IMR-90 (cell line): ENCODE results near the gene ZNF48. TPM values are rescaled to one million over a fixed set of nuclear protein-coding genes. Genes with fewer than 3 reads are reported as not detected.

ENCODE experiments used
- ATAC-seq: fragments of 200-7000 bp; cut with Tn5 transposase; 2 replicates; pipeline ENCODE4 v1.9.1; 2020; ENCODE audit warnings: low read depth, mild to moderate bottlenecking, moderate library complexity
- BruUV-seq: library from RNA; stranded (reverse); fragments of 400-500 nt; replicated peaks from 2 replicates; lab custom pipeline; 2021; lab: Mats Ljungman, UMichigan
- CTCF ChIA-PET: fragments of 300-600 bp; formaldehyde crosslinking; extraction: SDS; loops from one replicate; lab custom pipeline; 2021; ENCODE audit warnings: antibody characterized with exemption; lab: Yijun Ruan, JAX
- POLR2A ChIA-PET: fragments of 300-600 bp; sonication (Branson Sonifier 250); formaldehyde crosslinking; loops from one replicate; lab custom pipeline; 2022; ENCODE audit warnings: antibody characterized with exemption; ENCODE audit not compliant: unreplicated experiment; lab: Charles Lee
- DNase-seq: peaks from one replicate; pipeline ENCODE4 v3.0.0; 2013
- H2AFZ ChIP-seq: replicated peaks from 2 replicates; pipeline ENCODE3; 2013; ENCODE audit warnings: low read length, mild to moderate bottlenecking; ENCODE audit not compliant: poor library complexity
- H2AK5ac ChIP-seq: 2 replicates; pipeline ENCODE4 v1.6.1; 2013; ENCODE audit warnings: low read depth, low read length, inconsistent platforms
- H2AK9ac ChIP-seq: replicated peaks from 2 replicates; pipeline ENCODE3; 2013; ENCODE audit warnings: mild to moderate bottlenecking, low read depth, low read length, moderate library complexity; ENCODE audit not compliant: poor library complexity
- H2BK120ac ChIP-seq: 2 replicates; pipeline ENCODE4 v1.6.1; 2013; ENCODE audit warnings: low read depth, low read length, inconsistent platforms
- H2BK15ac ChIP-seq: 3 replicates; pipeline ENCODE4 v1.6.1; 2013; ENCODE audit warnings: low read depth, low read length, inconsistent platforms
- H2BK20ac ChIP-seq: 2 replicates; pipeline ENCODE4 v1.6.1; 2013; ENCODE audit warnings: low read depth, mild to moderate bottlenecking, inconsistent platforms, low read length, moderate library complexity
- H2BK5ac ChIP-seq: 2 replicates; pipeline ENCODE4 v1.6.1; 2013; ENCODE audit warnings: mild to moderate bottlenecking, low read depth, low read length, inconsistent platforms; ENCODE audit not compliant: poor library complexity, severe bottlenecking
- H3K14ac ChIP-seq: replicated peaks from 2 replicates; pipeline ENCODE4 v1.6.1; 2013; ENCODE audit warnings: low read depth, low read length, inconsistent platforms
- H3K18ac ChIP-seq: 2 replicates; pipeline ENCODE4 v1.6.1; 2013; ENCODE audit warnings: low read depth, low read length, control low read depth
- H3K23ac ChIP-seq: 2 replicates; pipeline ENCODE4 v1.6.1; 2013; ENCODE audit warnings: low read depth, low read length, inconsistent platforms
- H3K27ac ChIP-seq: 2 replicates; pipeline ENCODE4 v1.5.1; 2013; ENCODE audit warnings: mild to moderate bottlenecking, control low read depth, low read length; ENCODE audit not compliant: insufficient read depth
- H3K27me3 ChIP-seq: 2 replicates; pipeline ENCODE4 v1.6.1; 2013; ENCODE audit warnings: low read length; ENCODE audit not compliant: control insufficient read depth, insufficient read depth
- H3K36me3 ChIP-seq: 2 replicates; pipeline ENCODE4 v1.6.1; 2013; ENCODE audit warnings: low read length, mixed read lengths; ENCODE audit not compliant: control insufficient read depth, insufficient read depth
- H3K4ac ChIP-seq: 2 replicates; pipeline ENCODE4 v1.6.1; 2013; ENCODE audit warnings: low read depth, low read length, inconsistent platforms
- H3K4me1 ChIP-seq: 2 replicates; pipeline ENCODE4 v1.6.1; 2013; ENCODE audit warnings: low read length, mixed read lengths; ENCODE audit not compliant: control insufficient read depth, insufficient read depth
- H3K4me2 ChIP-seq: 2 replicates; pipeline ENCODE4 v1.6.1; 2013; ENCODE audit warnings: low read depth, mild to moderate bottlenecking, control low read depth, low read length, moderate library complexity
- H3K4me3 ChIP-seq: 2 replicates; pipeline ENCODE4 v1.5.1; 2013; ENCODE audit warnings: low read depth, mild to moderate bottlenecking, control low read depth, low read length, moderate library complexity; ENCODE audit not compliant: insufficient read depth
- H3K56ac ChIP-seq: 2 replicates; pipeline ENCODE4 v1.6.1; 2013; ENCODE audit warnings: low read length, inconsistent platforms; ENCODE audit not compliant: insufficient read depth; ENCODE audit errors: extremely low read depth
- H3K79me1 ChIP-seq, 2 experiments: 2 replicates each; pipeline ENCODE4 v1.6.1; 2013; ENCODE audit warnings: low read length in 2 of 2, inconsistent platforms in 1 of 2, low read depth in 1 of 2
- H3K9ac ChIP-seq: 2 replicates; pipeline ENCODE4 v1.6.1; 2013; ENCODE audit warnings: low read depth, low read length, control low read depth
- H3K9me1 ChIP-seq: 2 replicates; pipeline ENCODE4 v1.6.1; 2013; ENCODE audit warnings: low read length, inconsistent platforms; ENCODE audit not compliant: insufficient read depth
- H3K9me3 ChIP-seq: 2 replicates; pipeline ENCODE4 v1.6.1; 2013; ENCODE audit warnings: low read length; ENCODE audit not compliant: control insufficient read depth, insufficient read depth
- H4K20me1 ChIP-seq: 2 replicates; pipeline ENCODE4 v1.6.1; 2013; ENCODE audit warnings: low read length, inconsistent platforms; ENCODE audit not compliant: insufficient read depth
- H4K5ac ChIP-seq: 2 replicates; pipeline ENCODE4 v1.6.1; 2013; ENCODE audit warnings: mild to moderate bottlenecking, low read depth, low read length, control low read depth
- H4K8ac ChIP-seq, 2 experiments: 2 replicates each; pipeline ENCODE4 v1.6.1; 2013; ENCODE audit warnings: low read depth in 2 of 2, low read length in 2 of 2, control low read depth in 1 of 2, inconsistent platforms in 1 of 2
- H4K91ac ChIP-seq: 2 replicates; pipeline ENCODE4 v1.6.1; 2013; ENCODE audit warnings: low read depth, low read length, inconsistent platforms; ENCODE audit not compliant: insufficient read depth
- BHLHE40 ChIP-seq: fragments of 150-350 bp; IDR thresholded peaks from 2 replicates; pipeline ENCODE4 v1.6.1; 2016; ENCODE audit warnings: mild to moderate bottlenecking, low read depth, low read length
- CEBPB ChIP-seq: IDR thresholded peaks from 2 replicates; pipeline ENCODE4 v1.6.1; 2012; ENCODE audit warnings: low read depth, low read length, improper control_type of control experiment
- CHD1 ChIP-seq: IDR thresholded peaks from 2 replicates; pipeline ENCODE4 v1.6.1; 2012; ENCODE audit warnings: low read depth, low read length, improper control_type of control experiment
- FOS ChIP-seq: fragments of 150-350 bp; IDR thresholded peaks from 2 replicates; pipeline ENCODE4 v1.6.1; 2016; ENCODE audit warnings: low read depth, low read length
- MAFK ChIP-seq: IDR thresholded peaks from 2 replicates; pipeline ENCODE4 v1.6.1; 2012; ENCODE audit warnings: low read depth, low read length, improper control_type of control experiment
- MAZ ChIP-seq: IDR thresholded peaks from 2 replicates; pipeline ENCODE4 v1.6.1; 2012; ENCODE audit warnings: low read depth, mild to moderate bottlenecking, low read length, improper control_type of control experiment, moderate library complexity, borderline replicate concordance
- MXI1 ChIP-seq: IDR thresholded peaks from 2 replicates; pipeline ENCODE4 v1.6.1; 2012; ENCODE audit warnings: low read depth, mild to moderate bottlenecking, low read length, moderate library complexity, borderline replicate concordance
- NFE2L2 ChIP-seq: fragments of 150-350 bp; IDR thresholded peaks from 2 replicates; pipeline ENCODE4 v1.6.1; 2016; ENCODE audit warnings: low read depth, mild to moderate bottlenecking, low read length
- RAD21 ChIP-seq: IDR thresholded peaks from 2 replicates; pipeline ENCODE4 v1.6.1; 2012; ENCODE audit warnings: low read length, improper control_type of control experiment
- SMC3 ChIP-seq: fragments of 150-350 bp; IDR thresholded peaks from 2 replicates; pipeline ENCODE4 v1.6.1; 2016; ENCODE audit warnings: low read depth, mild to moderate bottlenecking, antibody characterized with exemption, low read length, moderate library complexity
- WGBS, 2 experiments: methylation state at CpG; one replicate each; pipeline versions ENCODE4 v1.1.5 to v1.1.7; 2013; ENCODE audit warnings: missing lambda C conversion rate in 2 of 2; ENCODE audit not compliant: insufficient read length in 1 of 2; ENCODE audit errors: extremely low coverage in 2 of 2; 5-methylcytosine and 5-hydroxymethylcytosine counted together
- dilution Hi-C: fragments of 300-500 bp; cut with HindIII; formaldehyde crosslinking; loops from one replicate; pipeline ENCODE4 v1.14.3; 2018; ENCODE audit warnings: low sequenced_read_pairs; ENCODE audit not compliant: unreplicated experiment
- in situ Hi-C: fragments of 300-500 bp; cut with MboI; formaldehyde crosslinking; loops from 3 replicates; pipeline ENCODE4 v1.14.3; 2019; ENCODE audit warnings: low sequenced_read_pairs, inconsistent platforms, mixed read lengths
- intact Hi-C: fragments of 100-400 bp; cut with micrococcal nuclease; formaldehyde crosslinking; loops from 2 replicates; pipeline ENCODE4 v1.10.0; 2022
- polyA plus RNA-seq, 3 experiments: library from polyadenylated mRNA; depleted of rRNA; stranded (reverse); fragments of >200 nt; gene quantifications; 2 replicates each; pipeline ENCODE4 v1.2.3, GENCODE V29; 2012; ENCODE audit warnings: low replicate concordance in 1 of 3
- total RNA-seq: library from RNA; depleted of rRNA; stranded (reverse); fragments of >200 nt; gene quantifications from 2 replicates; pipeline ENCODE4 v1.2.3, GENCODE V29; 2012
- TF ChIP-seq, protein P1 (sequence below): fragments of 150-350 bp; IDR thresholded peaks from 2 replicates; pipeline ENCODE4 v1.6.1; 2016; ENCODE audit warnings: low read depth, mild to moderate bottlenecking, low read length, moderate library complexity, borderline replicate concordance

Gene ZNF48
- total and polyA plus RNA-seq, 2 of the 4 experiments (the other 2 are of a cell fraction) = 5.8 to 6.6 TPM

DNA sequence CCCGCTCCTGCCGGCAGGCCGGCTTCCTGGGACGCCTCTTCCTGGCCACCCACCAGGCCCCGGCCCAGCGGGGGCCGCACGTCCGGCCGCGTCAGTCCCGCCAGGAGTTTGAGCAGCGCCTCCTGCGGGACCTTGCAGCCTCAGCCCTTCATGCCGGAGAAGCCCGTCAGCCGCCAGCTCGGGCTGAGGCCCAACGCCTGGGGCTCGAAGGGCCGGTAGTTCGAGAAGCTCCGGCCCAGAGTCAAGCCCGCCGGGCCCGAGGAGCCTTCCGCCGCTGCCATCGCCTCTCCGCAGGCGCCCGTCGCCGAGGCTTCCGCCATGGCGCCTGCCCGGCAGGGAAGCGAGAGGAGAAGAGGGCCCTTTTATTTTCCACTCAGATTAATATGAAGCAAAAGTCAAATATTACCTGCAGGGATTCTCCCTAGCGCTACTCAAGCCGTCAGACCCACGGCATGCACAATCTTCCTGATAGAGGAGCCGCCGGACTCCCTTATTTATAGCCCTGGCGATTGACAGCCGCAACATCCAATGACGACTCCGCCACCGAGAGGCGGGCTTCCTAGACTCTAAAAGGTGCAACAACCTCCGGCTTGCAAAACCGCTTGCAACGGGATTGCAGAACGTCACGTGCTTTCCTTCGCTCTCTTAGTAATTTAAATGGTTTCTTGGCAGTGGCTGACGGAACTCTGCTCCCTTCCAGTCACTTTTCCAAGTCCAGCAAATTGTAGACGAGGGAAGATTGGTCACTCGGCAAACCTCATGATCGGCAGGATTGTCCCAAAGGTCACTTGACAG is 50.4 kb downstream of the ZNF48 start, which contains the start of gene SEPHS2 (continued):
- peak; percentile 30; the same call in 1 of the 2 replicates for TF ChIP-seq SMC3
- peak; percentile 47; the same call in 1 of the 2 replicates for TF ChIP-seq MXI1
- TF ChIP-seq BHLHE40 = peak; percentile 95

GRCh38 chr16:30446203-30446595 is 51.0 kb downstream of the ZNF48 start:
- H3K23ac ChIP-seq = peak overlapping the region; percentile 31; the same call in 1 of the 2 replicates
- peak overlapping the region; percentile 38 for H3K9ac ChIP-seq
- H4K8ac ChIP-seq = peak overlapping the region; percentile 14 to 84
- TF ChIP-seq, protein P1, sequence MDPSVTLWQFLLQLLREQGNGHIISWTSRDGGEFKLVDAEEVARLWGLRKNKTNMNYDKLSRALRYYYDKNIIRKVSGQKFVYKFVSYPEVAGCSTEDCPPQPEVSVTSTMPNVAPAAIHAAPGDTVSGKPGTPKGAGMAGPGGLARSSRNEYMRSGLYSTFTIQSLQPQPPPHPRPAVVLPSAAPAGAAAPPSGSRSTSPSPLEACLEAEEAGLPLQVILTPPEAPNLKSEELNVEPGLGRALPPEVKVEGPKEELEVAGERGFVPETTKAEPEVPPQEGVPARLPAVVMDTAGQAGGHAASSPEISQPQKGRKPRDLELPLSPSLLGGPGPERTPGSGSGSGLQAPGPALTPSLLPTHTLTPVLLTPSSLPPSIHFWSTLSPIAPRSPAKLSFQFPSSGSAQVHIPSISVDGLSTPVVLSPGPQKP = no peak
- no peak for TF ChIP-seq NFE2L2
- no peak for TF ChIP-seq CEBPB
- no peak for TF ChIP-seq CHD1
- no peak for TF ChIP-seq FOS
- no peak for TF ChIP-seq MAFK
- no peak for TF ChIP-seq MAZ
- TF ChIP-seq BHLHE40 = no peak
- TF ChIP-seq RAD21 = no peak
- H3K79me1 ChIP-seq = peaks cover 13 to 22% of the 10 kb centered on the region in 2 experiments
- H3K9me3 ChIP-seq = 0 out of 2 replicates have a peak, but pooled peaks cover 5% of the 10 kb centered on the region
- peak overlapping the region; percentile 30 for H3K27ac ChIP-seq
- CTCF ChIA-PET = no interaction called here
- in situ Hi-C loops (loop anchor here (5.0 kb wide), 2 partner anchors 151 to 186 kb away; no protein-coding TSS in a partner anchor), dilution Hi-C loops (no loop called here), intact Hi-C loops (no loop called here)
- peak overlapping the region; percentile 11; the same call in 1 of the 2 replicates for H2BK20ac ChIP-seq
- H3K14ac ChIP-seq = peak overlapping the region; percentile 59
- peak overlapping the region; percentile 65 for H4K91ac ChIP-seq
- H3K36me3 ChIP-seq = peaks cover 9% of the 10 kb centered on the region
- peak overlapping the region; percentile 20; the same call in 1 of the 2 replicates for H3K18ac ChIP-seq
- peak overlapping the region; percentile 48 for H2BK120ac ChIP-seq
- H2AK9ac ChIP-seq = peak overlapping the region; percentile 4
- POLR2A ChIA-PET = no interaction called here
- H3K56ac ChIP-seq = no peak overlapping the region
- H4K5ac ChIP-seq = peak overlapping the region; percentile 21
- no peaks in the 10 kb centered on the region; the same call in 1 of the 2 replicates for H3K27me3 ChIP-seq
- BruUV-seq = no TSS peak
- ATAC-seq (no peak), DNase-seq (no peak)
- H3K4me2 ChIP-seq = peak overlapping the region; percentile 72
- H3K9me1 ChIP-seq = peaks cover 7% of the 10 kb centered on the region
- peak overlapping the region; percentile 87 for H2AFZ ChIP-seq
- H3K4ac ChIP-seq = peak overlapping the region; percentile 81
- H3K4me1 ChIP-seq = peaks cover 5% of the 10 kb centered on the region
- H2BK15ac ChIP-seq = no peak overlapping the region; the same call in 2 of the 3 replicates
- no CpG with 5 or more reads among the region's 10 CpGs for WGBS, 2 experiments
- no peak overlapping the region for H2AK5ac ChIP-seq
- H3K4me3 ChIP-seq = peak overlapping the region; percentile 65
- H2BK5ac ChIP-seq = peak overlapping the region; percentile 21
- H4K20me1 ChIP-seq = 0 out of 2 replicates have a peak, but pooled peaks cover 4% of the 10 kb centered on the region
